ENCODE results near the gene TMED1. TPM values are rescaled to one million over a fixed set of nuclear protein-coding genes. Genes with fewer than 3 reads are reported as not detected.
"Not testable (repeated sequence)": the region's sequence is repeated elsewhere in the genome, so short reads cannot be mapped to it uniquely, and the experiment has no call there.

Gene TMED1
- total RNA-seq, 1 experiment from 2014 or later: 61.9 TPM

- in situ Hi-C loops (cut with HindIII; ENCODE audit: low pct_unique_long_range_greater_than_20kb, low sequenced_read_pairs): no loop called here
- no peak for DNase-seq (ENCODE audit: low read depth, low spot score)
Measured at GRCh38 chr19:10839114-10840050, 3.4 kb upstream of the TMED1 start.

- DNase-seq (ENCODE audit: low read depth, low spot score): no peak
- in situ Hi-C loops (cut with HindIII; ENCODE audit: low pct_unique_long_range_greater_than_20kb, low sequenced_read_pairs): no loop called here
Measured at GRCh38 chr19:10838377-10838776, 2.4 kb upstream of the TMED1 start.

GRCh38 chr19:10837649-10838048 lies 1.6 kb upstream of the TMED1 start:
- DNase-seq (ENCODE audit: low read depth, low spot score); in situ Hi-C loops (cut with HindIII; ENCODE audit: low pct_unique_long_range_greater_than_20kb, low sequenced_read_pairs): not testable (repeated sequence)

- in situ Hi-C loops (cut with HindIII; ENCODE audit: low pct_unique_long_range_greater_than_20kb, low sequenced_read_pairs): no loop called here
- peak; percentile 91 for DNase-seq (ENCODE audit: low read depth, low spot score)
Measured at GRCh38 chr19:10836479-10837330, 693 bp upstream of the TMED1 start.

GRCh38 chr19:10835089-10835753 lies 791 bp downstream of the TMED1 start:
- no peak for DNase-seq (ENCODE audit: low read depth, low spot score)
- in situ Hi-C loops (cut with HindIII; ENCODE audit: low pct_unique_long_range_greater_than_20kb, low sequenced_read_pairs): no loop called here

GRCh38 chr19:10832939-10833296 lies 3.1 kb downstream of the TMED1 start:
- DNase-seq (ENCODE audit: low read depth, low spot score): no peak

GRCh38 chr19:10831987-10832938 lies 3.7 kb downstream of the TMED1 start:
- in situ Hi-C loops (cut with HindIII; ENCODE audit: low pct_unique_long_range_greater_than_20kb, low sequenced_read_pairs): no loop called here

More at GRCh38 chr19:10832939-10833296, 3.1 kb downstream of the TMED1 start:
- in situ Hi-C loops (cut with HindIII; ENCODE audit: low pct_unique_long_range_greater_than_20kb, low sequenced_read_pairs): no loop called here

GRCh38 chr19:10830931-10831779 lies 4.9 kb downstream of the TMED1 start:
- in situ Hi-C loops (cut with HindIII; ENCODE audit: low pct_unique_long_range_greater_than_20kb, low sequenced_read_pairs): no loop called here
- DNase-seq (ENCODE audit: low read depth, low spot score): no peak

More at GRCh38 chr19:10831987-10832938, 3.7 kb downstream of the TMED1 start:
- no peak for DNase-seq (ENCODE audit: low read depth, low spot score)

- no peak for DNase-seq (ENCODE audit: low read depth, low spot score)
Measured at GRCh38 chr19:10830370-10830769, 5.6 kb downstream of the TMED1 start.

GRCh38 chr19:10829967-10830366 lies 6.0 kb downstream of the TMED1 start:
- in situ Hi-C loops (cut with HindIII; ENCODE audit: low pct_unique_long_range_greater_than_20kb, low sequenced_read_pairs): no loop called here
- DNase-seq (ENCODE audit: low read depth, low spot score): no peak

More at GRCh38 chr19:10830370-10830769, 5.6 kb downstream of the TMED1 start:
- in situ Hi-C loops (cut with HindIII; ENCODE audit: low pct_unique_long_range_greater_than_20kb, low sequenced_read_pairs): no loop called here

- DNase-seq (ENCODE audit: low read depth, low spot score): no peak
- in situ Hi-C loops (cut with HindIII; ENCODE audit: low pct_unique_long_range_greater_than_20kb, low sequenced_read_pairs): no loop called here
Measured at GRCh38 chr19:10828981-10829821, 6.8 kb downstream of the TMED1 start.

GRCh38 chr19:10826846-10827245 lies 9.2 kb downstream of the TMED1 start:
- in situ Hi-C loops (cut with HindIII; ENCODE audit: low pct_unique_long_range_greater_than_20kb, low sequenced_read_pairs): no loop called here
- DNase-seq (ENCODE audit: low read depth, low spot score): no peak

GRCh38 chr19:10826231-10826630 lies 9.8 kb downstream of the TMED1 start:
- in situ Hi-C loops (cut with HindIII; ENCODE audit: low pct_unique_long_range_greater_than_20kb, low sequenced_read_pairs): no loop called here
- DNase-seq (ENCODE audit: low read depth, low spot score): no peak

GRCh38 chr19:10823690-10824089 lies 12.3 kb downstream of the TMED1 start:
- in situ Hi-C loops (cut with HindIII; ENCODE audit: low pct_unique_long_range_greater_than_20kb, low sequenced_read_pairs): no loop called here
- no peak for DNase-seq (ENCODE audit: low read depth, low spot score)

GRCh38 chr19:10820173-10820572 lies 15.8 kb downstream of the TMED1 start:
- DNase-seq (ENCODE audit: low read depth, low spot score): peak; percentile 14
- in situ Hi-C loops (cut with HindIII; ENCODE audit: low pct_unique_long_range_greater_than_20kb, low sequenced_read_pairs): no loop called here
